ENCODE results near the gene KLHL25.

Gene KLHL25

DNA sequence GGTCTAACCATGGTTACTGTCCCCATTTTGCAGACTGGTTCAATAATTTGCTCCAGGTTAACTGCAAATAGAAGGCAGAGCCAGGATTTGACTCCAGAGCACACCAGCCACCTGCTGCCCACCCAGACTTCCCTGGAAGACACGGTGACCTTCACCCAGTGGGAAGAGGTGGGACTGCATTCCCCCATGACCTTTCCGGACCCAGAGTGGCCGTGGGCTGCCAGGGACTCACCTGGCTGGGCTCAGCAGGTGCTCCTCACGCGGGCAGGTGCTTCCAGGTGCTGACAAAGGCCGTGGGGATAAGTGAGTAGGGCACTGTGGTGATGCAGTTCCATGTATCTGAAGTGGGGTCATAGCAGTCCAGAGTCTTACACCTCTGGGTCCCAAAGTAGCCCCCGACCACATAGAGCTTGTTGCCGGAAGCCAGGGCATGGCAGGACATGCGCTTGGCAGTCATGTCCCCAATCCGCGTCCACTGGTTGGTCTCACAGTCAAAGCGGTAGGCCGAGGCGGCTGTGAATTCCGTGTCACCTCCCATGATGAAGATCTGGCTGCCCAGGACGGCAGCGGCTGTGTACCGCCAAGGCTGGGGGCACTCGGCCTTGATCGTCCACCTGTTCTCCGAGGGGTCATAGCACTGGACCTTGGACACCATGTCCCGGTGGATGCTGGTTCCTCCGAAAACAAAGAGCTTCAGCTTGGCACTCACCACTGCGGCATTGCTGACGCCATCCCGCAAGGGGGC, 26.8 kb downstream of the KLHL25 start:
- H3K4me3 ChIP-seq (ENCODE audit: control insufficient read depth, low read depth, low read length): no peak overlapping the region
- TF ChIP-seq, protein P1, sequence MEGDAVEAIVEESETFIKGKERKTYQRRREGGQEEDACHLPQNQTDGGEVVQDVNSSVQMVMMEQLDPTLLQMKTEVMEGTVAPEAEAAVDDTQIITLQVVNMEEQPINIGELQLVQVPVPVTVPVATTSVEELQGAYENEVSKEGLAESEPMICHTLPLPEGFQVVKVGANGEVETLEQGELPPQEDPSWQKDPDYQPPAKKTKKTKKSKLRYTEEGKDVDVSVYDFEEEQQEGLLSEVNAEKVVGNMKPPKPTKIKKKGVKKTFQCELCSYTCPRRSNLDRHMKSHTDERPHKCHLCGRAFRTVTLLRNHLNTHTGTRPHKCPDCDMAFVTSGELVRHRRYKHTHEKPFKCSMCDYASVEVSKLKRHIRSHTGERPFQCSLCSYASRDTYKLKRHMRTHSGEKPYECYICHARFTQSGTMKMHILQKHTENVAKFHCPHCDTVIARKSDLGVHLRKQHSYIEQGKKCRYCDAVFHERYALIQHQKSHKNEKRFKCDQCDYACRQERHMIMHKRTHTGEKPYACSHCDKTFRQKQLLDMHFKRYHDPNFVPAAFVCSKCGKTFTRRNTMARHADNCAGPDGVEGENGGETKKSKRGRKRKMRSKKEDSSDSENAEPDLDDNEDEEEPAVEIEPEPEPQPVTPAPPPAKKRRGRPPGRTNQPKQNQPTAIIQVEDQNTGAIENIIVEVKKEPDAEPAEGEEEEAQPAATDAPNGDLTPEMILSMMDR (IDR thresholded peaks at IDR 0.05; ENCODE audit: control insufficient read depth, insufficient read depth, low read depth, low read length, missing control alignments): no peak
- no peak for DNase-seq (ENCODE audit: low read depth)

DNA sequence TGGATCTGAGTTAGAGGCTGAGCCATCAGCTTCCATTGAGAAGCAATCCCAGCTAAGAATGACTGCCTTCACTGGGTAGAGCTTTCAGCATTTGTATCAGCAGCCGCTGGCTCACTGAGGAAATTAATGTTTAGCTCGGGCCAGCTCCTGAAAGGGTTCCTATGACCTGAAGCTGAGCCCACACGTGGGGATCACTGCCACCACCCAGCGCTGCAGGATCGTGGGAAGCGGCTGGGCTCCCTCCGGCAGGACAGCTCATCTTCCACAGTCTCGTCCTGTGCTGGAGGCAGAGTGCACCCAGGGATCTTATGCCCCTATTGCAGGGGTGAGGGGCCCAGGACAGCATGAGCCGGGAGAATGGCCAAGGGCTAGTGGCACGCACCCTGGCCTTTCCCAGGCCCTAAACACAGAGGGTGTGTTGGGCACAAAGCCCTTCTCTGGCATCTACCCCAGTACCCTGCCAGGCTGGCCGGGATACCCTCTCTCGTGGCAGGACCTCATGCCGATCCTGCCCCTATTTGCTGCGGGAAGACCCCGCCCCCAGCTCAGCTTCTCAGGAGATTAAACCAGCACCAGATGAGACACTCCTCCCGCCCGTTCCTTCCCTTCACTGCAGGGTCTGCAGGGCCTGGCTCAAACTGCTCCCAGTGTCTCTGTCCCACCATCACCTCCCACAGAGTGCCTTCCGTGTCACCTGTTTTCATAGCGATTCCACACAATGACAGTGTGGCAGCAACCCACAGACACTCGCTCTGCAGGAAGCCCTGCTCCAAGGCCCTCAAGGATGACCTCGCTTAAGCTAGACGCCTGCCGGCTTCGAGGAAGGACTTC, 28.5 kb downstream of the KLHL25 start:
- TF ChIP-seq, protein P1 (IDR thresholded peaks at IDR 0.05; ENCODE audit: control insufficient read depth, insufficient read depth, low read depth, low read length, missing control alignments): no peak
- DNase-seq (ENCODE audit: low read depth): no peak
- no peak overlapping the region for H3K4me3 ChIP-seq (ENCODE audit: control insufficient read depth, low read depth, low read length)

- no peak for DNase-seq (ENCODE audit: low read depth)
- TF ChIP-seq, protein P1 (IDR thresholded peaks at IDR 0.05; ENCODE audit: control insufficient read depth, insufficient read depth, low read depth, low read length, missing control alignments): no peak
- no peak overlapping the region for H3K4me3 ChIP-seq (ENCODE audit: control insufficient read depth, low read depth, low read length)
Observed at GRCh38 chr15:85764649-85765277, 30.0 kb downstream of the KLHL25 start.

DNA sequence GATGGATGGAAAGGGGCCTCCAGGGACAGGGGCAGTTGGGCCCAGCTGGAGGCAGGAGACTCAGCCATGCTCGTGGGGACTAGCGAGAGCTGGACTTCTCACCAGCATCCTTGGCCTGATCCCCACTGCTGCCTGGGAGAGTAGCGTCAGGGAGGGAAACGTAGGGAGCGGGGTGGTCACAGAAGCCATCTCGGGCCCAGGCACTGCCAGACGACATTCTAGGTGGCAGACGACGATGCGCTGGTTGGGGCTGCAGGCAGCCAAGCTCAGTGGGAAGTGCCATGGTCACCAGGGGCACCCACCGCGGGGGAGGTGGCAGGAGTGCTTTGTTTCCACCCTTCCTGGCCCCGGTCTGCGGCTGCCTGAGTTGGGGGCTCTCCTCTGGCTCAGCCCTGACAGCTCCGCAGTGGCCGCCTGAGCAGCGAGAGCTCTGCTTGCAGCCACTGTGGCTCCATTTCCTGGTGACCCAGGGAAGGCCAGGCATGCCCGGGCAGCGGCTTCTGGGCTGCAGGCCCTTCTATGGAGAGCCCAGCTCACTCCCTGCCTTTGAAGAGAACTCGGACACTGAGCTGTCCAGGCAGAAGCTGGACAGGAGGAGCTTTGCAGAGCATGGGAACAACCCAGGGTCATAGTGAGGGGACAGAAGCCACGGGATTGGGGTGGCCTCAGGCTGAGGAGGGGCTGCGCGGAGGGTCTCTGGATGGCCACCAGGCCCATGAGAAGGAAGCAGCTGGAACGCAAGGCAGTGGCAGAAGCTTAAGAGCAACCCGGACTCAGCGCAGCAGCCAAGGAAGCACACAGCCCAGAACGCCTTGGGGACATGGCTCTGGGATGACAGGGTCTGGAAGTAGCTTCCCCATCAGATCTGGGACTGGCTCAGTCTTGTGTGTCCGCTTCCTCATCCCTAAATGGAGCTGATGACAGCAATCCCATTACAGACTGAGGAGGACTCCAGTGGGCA, 30.8 kb downstream of the KLHL25 start:
- TF ChIP-seq, protein P1 (IDR thresholded peaks at IDR 0.05; ENCODE audit: control insufficient read depth, insufficient read depth, low read depth, low read length, missing control alignments): no peak
- DNase-seq (ENCODE audit: low read depth): no peak
- no peak overlapping the region for H3K4me3 ChIP-seq (ENCODE audit: control insufficient read depth, low read depth, low read length)

DNA sequence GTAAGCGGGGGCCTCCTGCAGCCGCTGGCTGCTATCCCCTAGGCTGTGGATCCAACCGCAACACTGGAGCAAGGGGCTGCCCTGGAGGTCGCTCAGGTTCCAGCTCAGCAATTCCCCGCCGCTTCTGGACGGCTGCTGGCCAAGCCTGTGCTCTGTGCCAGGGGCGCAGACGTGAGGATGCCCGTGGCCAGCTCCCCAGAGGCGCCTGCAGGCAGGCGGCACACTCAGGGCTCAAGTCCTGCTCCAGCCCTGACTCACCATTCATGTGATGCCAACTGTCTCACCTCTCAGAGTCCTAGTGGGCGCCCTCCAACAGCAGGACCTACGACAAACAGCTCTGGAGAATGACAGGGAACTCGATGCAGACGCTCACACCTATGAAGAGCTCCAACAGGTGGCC, 31.6 kb downstream of the KLHL25 start:
- DNase-seq (ENCODE audit: low read depth): no peak
- TF ChIP-seq, protein P1 (IDR thresholded peaks at IDR 0.05; ENCODE audit: control insufficient read depth, insufficient read depth, low read depth, low read length, missing control alignments): no peak
- no peak overlapping the region for H3K4me3 ChIP-seq (ENCODE audit: control insufficient read depth, low read depth, low read length)

GRCh38 chr15:85762756-85763127, 32.0 kb downstream of the KLHL25 start:
- TF ChIP-seq, protein P1 (IDR thresholded peaks at IDR 0.05; ENCODE audit: control insufficient read depth, insufficient read depth, low read depth, low read length, missing control alignments): no peak
- no peak overlapping the region for H3K4me3 ChIP-seq (ENCODE audit: control insufficient read depth, low read depth, low read length)
- DNase-seq (ENCODE audit: low read depth): no peak

Data from AG09309 (cell line).